Measurements from ENCODE around the gene ZDHHC14.

Gene ZDHHC14

GRCh38 chr6:157469378-157469777 is 88.4 kb downstream of the ZDHHC14 start:
- no peak for DNase-seq (ENCODE audit: low read depth)
- TF ChIP-seq, protein P1, sequence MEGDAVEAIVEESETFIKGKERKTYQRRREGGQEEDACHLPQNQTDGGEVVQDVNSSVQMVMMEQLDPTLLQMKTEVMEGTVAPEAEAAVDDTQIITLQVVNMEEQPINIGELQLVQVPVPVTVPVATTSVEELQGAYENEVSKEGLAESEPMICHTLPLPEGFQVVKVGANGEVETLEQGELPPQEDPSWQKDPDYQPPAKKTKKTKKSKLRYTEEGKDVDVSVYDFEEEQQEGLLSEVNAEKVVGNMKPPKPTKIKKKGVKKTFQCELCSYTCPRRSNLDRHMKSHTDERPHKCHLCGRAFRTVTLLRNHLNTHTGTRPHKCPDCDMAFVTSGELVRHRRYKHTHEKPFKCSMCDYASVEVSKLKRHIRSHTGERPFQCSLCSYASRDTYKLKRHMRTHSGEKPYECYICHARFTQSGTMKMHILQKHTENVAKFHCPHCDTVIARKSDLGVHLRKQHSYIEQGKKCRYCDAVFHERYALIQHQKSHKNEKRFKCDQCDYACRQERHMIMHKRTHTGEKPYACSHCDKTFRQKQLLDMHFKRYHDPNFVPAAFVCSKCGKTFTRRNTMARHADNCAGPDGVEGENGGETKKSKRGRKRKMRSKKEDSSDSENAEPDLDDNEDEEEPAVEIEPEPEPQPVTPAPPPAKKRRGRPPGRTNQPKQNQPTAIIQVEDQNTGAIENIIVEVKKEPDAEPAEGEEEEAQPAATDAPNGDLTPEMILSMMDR (IDR thresholded peaks at IDR 0.05; ENCODE audit: insufficient read depth, low read depth, low read length, missing control alignments), result no peak

DNA sequence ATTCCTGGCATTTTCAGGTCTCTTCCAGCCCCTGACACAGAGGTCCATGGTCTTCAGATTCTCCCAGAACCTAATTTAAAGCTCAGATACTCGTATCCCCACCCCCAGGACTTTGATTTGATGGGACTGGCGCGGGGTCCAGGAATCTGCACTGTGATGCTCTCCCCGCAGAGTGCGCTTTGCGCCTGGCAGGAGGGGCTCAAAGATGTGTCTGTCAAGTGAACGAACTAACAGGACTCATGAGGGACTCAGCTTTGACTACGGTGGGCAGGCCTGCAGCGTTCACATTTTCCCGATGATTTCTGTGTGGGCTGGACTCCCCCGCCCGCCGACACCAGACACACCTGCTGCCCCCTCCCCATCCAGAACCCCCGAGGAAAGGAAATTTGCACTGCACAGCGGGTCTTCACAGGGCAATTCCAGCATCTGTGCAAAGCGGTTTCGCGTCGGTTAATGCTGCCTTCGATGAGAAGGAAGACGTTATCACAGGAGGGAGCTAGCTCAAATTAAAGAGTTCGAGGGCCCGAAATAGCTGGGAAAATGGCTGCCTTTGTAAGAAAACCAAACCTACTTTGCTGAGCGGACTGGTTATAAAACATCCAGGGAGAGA is 90.2 kb downstream of the ZDHHC14 start:
- no peak for DNase-seq (ENCODE audit: low read depth)
- TF ChIP-seq, protein P1 (IDR thresholded peaks at IDR 0.05; ENCODE audit: insufficient read depth, low read depth, low read length, missing control alignments), result no peak
- H3K4me3 ChIP-seq (ENCODE audit: low read depth, low read length), result no peak overlapping the region

More at GRCh38 chr6:157469378-157469777, 88.4 kb downstream of the ZDHHC14 start:
- no peak overlapping the region for H3K4me3 ChIP-seq (ENCODE audit: low read depth, low read length)

DNA sequence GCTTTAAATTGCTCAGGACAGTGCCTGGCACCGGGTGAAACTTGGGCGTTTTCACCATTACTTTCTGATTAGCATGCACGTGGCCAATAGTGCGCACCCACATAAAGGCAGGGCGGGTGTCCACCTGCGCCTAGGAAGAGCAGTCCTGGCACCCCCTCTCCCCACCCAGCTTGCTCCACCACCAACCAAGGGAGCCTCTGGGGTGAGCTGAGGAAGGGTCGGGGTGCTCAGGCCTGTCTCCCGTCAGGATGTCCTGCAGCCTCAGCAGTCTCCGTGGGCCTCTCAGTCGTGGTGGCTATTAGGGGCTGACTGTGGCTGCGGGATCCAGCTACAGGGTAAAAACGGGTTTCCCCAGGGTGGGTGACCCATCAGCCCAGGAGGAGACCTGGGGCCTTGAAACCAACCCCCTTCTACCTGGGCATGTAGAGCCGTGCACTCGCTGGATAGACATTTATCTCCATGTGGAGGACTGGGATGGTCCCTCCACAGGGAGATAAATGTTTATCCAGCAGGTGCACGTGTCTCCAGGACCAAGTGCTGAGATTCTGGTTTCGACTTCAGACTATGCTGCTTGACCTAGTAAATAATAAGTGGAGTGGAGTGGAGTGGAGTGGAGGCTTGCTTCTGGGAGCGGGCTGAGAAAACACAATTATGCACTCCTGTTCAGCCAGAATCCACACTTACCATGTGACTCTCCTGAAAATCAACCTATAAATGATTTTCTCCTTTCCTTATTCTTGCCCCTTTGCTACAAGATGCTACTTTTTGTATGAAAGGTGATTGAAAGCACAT is 91.1 kb downstream of the ZDHHC14 start:
- DNase-seq (ENCODE audit: low read depth), result no peak
- TF ChIP-seq, protein P1 (IDR thresholded peaks at IDR 0.05; ENCODE audit: insufficient read depth, low read depth, low read length, missing control alignments), result no peak
- no peak overlapping the region for H3K4me3 ChIP-seq (ENCODE audit: low read depth, low read length)

DNA sequence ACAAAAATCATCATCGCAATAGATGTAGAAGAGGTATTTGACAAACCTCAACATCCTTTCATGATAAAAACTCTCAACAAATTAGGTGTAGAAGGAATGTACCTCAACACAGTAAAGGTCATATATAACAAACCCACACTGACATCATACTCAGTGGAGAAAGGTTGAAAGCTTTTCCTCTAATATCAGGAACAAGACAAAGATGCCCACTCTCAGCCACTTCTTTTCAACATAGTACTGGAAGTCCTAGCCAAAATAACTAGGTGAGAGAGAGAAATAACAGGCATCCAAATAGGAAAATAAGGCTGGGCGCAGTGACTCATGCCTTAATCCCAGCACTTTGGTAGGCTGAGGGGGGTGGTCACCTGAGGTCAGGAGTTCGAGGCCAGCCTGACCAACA is 95.8 kb downstream of the ZDHHC14 start:
- TF ChIP-seq, protein P1 (IDR thresholded peaks at IDR 0.05; ENCODE audit: insufficient read depth, low read depth, low read length, missing control alignments), result no peak
- no peak for DNase-seq (ENCODE audit: low read depth)
- no peak overlapping the region for H3K4me3 ChIP-seq (ENCODE audit: low read depth, low read length)

DNA sequence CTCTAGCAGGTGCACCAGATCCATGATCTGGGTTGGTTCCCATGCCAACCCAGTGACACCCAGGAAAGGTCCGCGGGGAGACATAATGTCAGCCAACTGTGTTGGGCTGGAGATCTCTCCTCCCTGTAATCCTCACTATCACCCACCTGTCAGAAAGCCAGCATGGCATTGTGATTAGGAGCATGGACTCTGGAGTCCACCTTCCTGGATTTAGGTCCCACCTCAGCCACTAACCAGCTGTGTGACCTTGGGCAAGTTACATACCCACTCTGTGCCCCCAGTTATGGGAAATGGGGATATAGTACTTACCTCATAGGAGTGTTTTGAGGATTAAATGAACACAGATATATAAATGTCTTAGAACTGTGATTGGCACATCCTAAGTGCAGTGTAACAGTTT is 97.9 kb downstream of the ZDHHC14 start:
- no peak for DNase-seq (ENCODE audit: low read depth)
- H3K4me3 ChIP-seq (ENCODE audit: low read depth, low read length), result no peak overlapping the region
- TF ChIP-seq, protein P1 (IDR thresholded peaks at IDR 0.05; ENCODE audit: insufficient read depth, low read depth, low read length, missing control alignments), result no peak

DNA sequence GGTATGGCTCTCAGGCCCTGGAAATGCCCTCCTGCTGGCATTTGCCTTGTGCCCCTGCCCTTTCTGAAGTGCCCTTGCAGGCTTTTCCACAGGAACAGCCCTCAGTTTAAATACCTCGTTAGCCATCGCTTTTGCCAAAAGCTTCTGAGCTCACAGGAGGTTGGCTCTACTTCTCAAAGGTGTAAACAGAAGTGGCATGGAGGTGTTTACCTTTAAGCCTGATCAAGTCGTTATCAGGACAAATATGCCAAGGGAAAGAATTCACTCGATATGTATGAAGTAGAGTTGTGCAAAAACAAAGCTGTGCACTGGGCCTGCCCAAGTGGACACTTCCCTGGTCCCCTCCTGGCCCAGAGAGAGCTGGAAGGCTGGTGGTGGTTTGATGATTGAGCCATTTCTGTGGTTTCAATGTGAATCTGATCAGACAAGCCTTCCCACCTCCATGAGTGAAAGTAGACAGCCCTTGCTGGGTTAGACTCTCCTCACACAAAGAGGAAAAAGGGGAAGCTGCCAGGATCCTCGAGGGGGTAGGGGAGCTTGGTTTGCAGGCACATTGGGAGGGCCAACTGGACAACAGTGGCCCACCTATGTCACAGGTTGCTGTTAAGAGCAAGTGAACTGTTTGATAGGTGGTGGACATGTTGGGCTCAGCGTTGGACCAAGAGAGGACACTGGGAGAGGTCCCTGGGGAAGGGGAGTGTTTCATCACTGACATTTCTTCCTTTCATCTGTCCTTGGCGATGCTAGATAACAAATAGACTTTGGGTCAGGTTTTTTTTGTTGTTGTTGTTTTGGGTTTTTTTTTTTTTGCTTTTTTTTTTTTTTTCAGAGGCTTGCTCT is 98.7 kb downstream of the ZDHHC14 start:
- no peak overlapping the region for H3K4me3 ChIP-seq (ENCODE audit: low read depth, low read length)
- TF ChIP-seq, protein P1 (IDR thresholded peaks at IDR 0.05; ENCODE audit: insufficient read depth, low read depth, low read length, missing control alignments), result no peak
- DNase-seq (ENCODE audit: low read depth), result no peak

Measured in GM12865 (cell line).